Medulla oblongata (tissue), 1 donor: ENCODE data around the gene CD164.
A peak's percentile ranks its signal among the peaks of the same experiment; 100 is the strongest.
"Not testable (repeated sequence)": the region's sequence is repeated elsewhere in the genome, so short reads cannot be mapped to it uniquely, and the experiment has no call there.

ENCODE experiments used
- DNase-seq: peaks from one replicate; pipeline ENCODE4 v3.0.0-alpha.2; 2015; ENCODE audit errors: extremely low spot score

Gene CD164

GRCh38 chr6:109342911-109343310 is 39.4 kb downstream of the CD164 start:
- no peak for DNase-seq

- no peak for DNase-seq
Measured at GRCh38 chr6:109342506-109342905, 39.8 kb downstream of the CD164 start.

- no peak for DNase-seq
Measured at GRCh38 chr6:109340811-109341210, 41.5 kb downstream of the CD164 start.

- no peak for DNase-seq
Measured at GRCh38 chr6:109339906-109340678, 42.2 kb downstream of the CD164 start.

- DNase-seq, result no peak
Measured at GRCh38 chr6:109336221-109336961, 45.9 kb downstream of the CD164 start.

- DNase-seq, result not testable (repeated sequence)
Measured at GRCh38 chr6:109333870-109334269, 48.4 kb downstream of the CD164 start.

GRCh38 chr6:109332748-109333147 is 49.5 kb downstream of the CD164 start:
- no peak for DNase-seq

GRCh38 chr6:109331081-109331480 is 51.2 kb downstream of the CD164 start:
- no peak for DNase-seq

- no peak for DNase-seq
Measured at GRCh38 chr6:109330263-109330662, 52.0 kb downstream of the CD164 start.

- no peak for DNase-seq
Measured at GRCh38 chr6:109328629-109329028, 53.6 kb downstream of the CD164 start.

GRCh38 chr6:109327959-109328358 is 54.3 kb downstream of the CD164 start:
- no peak for DNase-seq

- no peak for DNase-seq
Measured at GRCh38 chr6:109327491-109327890, 54.8 kb downstream of the CD164 start.

GRCh38 chr6:109326351-109326750 is 55.9 kb downstream of the CD164 start:
- DNase-seq, result no peak

GRCh38 chr6:109325400-109325801 is 56.9 kb downstream of the CD164 start:
- DNase-seq, result no peak

GRCh38 chr6:109323241-109323640 is 59.0 kb downstream of the CD164 start:
- DNase-seq, result no peak

GRCh38 chr6:109322825-109323224 is 59.4 kb downstream of the CD164 start:
- DNase-seq, result peak; percentile 79

GRCh38 chr6:109321752-109322151 is 60.5 kb downstream of the CD164 start:
- DNase-seq, result no peak

GRCh38 chr6:109320072-109320471 is 62.2 kb downstream of the CD164 start:
- DNase-seq, result no peak

- peak; percentile 94 for DNase-seq
Measured at GRCh38 chr6:109318328-109318876, 63.9 kb downstream of the CD164 start.

GRCh38 chr6:109316909-109317308 is 65.4 kb downstream of the CD164 start:
- DNase-seq, result no peak
